Nephron (organoid): ENCODE data around the gene CUEDC1.

ENCODE experiments used
- H3K27ac Mint-ChIP-seq, 3 experiments: 2 replicates each; pipeline ENCODE4 v1.8.0; 2020; ENCODE audit warnings: mixed read lengths in 3 of 3, mild to moderate bottlenecking in 2 of 3, moderate library complexity in 1 of 3
- H3K27me3 Mint-ChIP-seq: 2 replicates; pipeline ENCODE4 v1.8.0; 2021; ENCODE audit warnings: low read depth, mild to moderate bottlenecking, moderate library complexity, mixed read lengths
- H3K36me3 Mint-ChIP-seq: 2 replicates; pipeline ENCODE4 v1.8.0; 2020; ENCODE audit warnings: low read depth, mixed read lengths
- H3K4me1 Mint-ChIP-seq: 2 replicates; pipeline ENCODE4 v1.8.0; 2020; ENCODE audit warnings: mixed read lengths
- H3K4me3 Mint-ChIP-seq, 3 experiments: 2 replicates each; pipeline ENCODE4 v1.8.0; 2020; ENCODE audit warnings: mild to moderate bottlenecking in 3 of 3, mixed read lengths in 3 of 3, moderate library complexity in 2 of 3
- H3K9me3 Mint-ChIP-seq: 2 replicates; pipeline ENCODE4 v1.8.0; 2020; ENCODE audit warnings: mixed read lengths
- TF ChIP-seq, protein P1 (sequence below), 3 experiments: fragments of 200-600 bp; sonication (generic); IDR thresholded peaks; one replicate each; pipeline ENCODE4 v1.5.0; 2021; ENCODE audit warnings: antibody characterized with exemption in 3 of 3; ENCODE audit not compliant: unreplicated experiment in 3 of 3

Gene CUEDC1

DNA sequence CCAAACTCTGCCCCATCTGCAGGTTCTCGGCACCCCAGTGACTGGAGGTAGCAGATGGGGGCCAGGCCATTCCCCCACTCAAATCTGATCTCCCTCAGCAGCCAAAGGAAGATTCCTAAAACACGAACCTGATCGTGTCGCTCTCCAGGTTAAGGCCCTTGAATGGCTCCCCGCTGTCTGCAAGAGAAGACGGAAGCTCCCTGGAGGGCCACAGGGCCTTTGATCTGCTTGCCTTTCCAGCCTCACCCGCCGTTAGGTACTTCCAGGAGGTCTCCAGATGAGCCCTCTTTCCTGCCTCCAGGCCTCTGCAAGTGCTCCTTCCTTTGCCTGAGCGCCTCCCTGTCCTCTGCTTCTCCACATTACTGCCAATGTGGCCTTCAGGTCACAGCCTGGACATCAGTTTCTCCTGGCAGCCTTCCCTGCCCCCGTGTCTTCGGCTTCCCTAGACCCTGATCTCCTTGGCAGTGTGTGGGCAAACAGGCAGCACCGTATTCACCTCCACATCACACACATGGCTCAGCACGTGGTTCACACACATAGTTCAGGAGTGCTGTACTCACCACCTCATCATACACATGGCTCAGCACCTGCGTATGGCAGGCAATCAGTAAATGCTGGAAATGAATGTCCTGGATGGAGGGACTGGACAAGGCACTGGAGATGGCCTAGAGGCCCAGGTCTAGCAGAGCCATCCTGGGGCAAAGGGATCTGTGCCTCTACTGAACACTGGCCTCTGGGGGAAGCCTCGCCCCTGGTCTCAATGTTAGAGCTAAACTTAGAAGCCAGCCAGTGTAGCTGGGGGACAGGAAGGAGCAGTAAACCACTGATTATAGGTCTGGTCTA lies 79.0 kb downstream of the CUEDC1 start:
- Mint-ChIP-seq H3K27ac (peak overlapping the region; percentile 73 to 98 (median 86)), H3K36me3 (peaks cover 15% of the 10 kb centered on the region), H3K4me1 (peaks cover 86% of the 10 kb centered on the region), H3K4me3 (peak overlapping the region; percentile 3 to 27 (median 20)), H3K27me3 (peaks cover 3% of the 10 kb centered on the region), H3K9me3 (no peaks in the 10 kb centered on the region)
- TF ChIP-seq, protein P1, sequence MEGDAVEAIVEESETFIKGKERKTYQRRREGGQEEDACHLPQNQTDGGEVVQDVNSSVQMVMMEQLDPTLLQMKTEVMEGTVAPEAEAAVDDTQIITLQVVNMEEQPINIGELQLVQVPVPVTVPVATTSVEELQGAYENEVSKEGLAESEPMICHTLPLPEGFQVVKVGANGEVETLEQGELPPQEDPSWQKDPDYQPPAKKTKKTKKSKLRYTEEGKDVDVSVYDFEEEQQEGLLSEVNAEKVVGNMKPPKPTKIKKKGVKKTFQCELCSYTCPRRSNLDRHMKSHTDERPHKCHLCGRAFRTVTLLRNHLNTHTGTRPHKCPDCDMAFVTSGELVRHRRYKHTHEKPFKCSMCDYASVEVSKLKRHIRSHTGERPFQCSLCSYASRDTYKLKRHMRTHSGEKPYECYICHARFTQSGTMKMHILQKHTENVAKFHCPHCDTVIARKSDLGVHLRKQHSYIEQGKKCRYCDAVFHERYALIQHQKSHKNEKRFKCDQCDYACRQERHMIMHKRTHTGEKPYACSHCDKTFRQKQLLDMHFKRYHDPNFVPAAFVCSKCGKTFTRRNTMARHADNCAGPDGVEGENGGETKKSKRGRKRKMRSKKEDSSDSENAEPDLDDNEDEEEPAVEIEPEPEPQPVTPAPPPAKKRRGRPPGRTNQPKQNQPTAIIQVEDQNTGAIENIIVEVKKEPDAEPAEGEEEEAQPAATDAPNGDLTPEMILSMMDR (IDR thresholded peaks at IDR 0.05; ENCODE audit: unreplicated experiment in 3 of 3): no peak

DNA sequence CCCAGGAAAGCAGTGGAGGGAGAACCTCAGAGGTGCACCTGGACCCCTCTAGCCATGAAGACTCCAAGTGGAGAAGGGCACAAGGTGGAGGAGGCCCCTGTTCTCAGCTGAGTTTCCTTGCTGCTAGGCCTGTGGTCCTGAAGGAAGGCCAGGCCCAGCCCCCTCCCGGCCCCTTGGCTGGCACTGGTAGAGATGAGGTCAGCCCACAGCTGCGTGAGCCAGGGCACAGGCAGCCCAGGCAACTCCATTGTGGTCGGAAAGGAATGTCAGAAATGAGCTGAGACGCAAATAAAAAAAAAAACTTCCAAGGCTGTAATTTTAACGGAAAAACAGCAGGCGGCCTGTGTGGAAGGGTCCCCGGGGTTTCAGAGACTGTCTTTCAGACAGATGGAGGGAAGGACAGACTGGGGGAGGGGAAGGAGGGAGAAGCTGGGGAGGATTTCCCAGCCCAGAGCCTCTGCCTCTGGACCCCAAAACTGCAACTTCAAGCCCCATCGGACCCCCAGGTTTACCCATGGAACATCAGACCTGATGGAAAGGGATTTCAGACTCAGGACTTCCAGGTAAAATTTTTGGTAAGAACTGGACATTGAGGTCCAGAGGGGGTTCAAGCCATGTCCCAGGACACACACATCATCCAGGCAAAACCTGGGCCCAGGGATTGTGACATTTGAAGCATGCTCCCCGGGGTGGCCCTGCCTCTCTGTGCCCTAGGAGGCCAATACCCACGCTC lies 79.8 kb downstream of the CUEDC1 start:
- TF ChIP-seq, protein P1 (IDR thresholded peaks at IDR 0.05; ENCODE audit: unreplicated experiment in 3 of 3): peak; percentile 58 to 63 (median 60)
- Mint-ChIP-seq H3K9me3 (no peaks in the 10 kb centered on the region), H3K27me3 (peaks cover 3% of the 10 kb centered on the region), H3K4me1 (peaks cover 80% of the 10 kb centered on the region), H3K36me3 (peaks cover 16% of the 10 kb centered on the region), H3K4me3 (peak overlapping the region; percentile 29 to 52 (median 48)), H3K27ac (peak overlapping the region; percentile 73 to 98 (median 86))

DNA sequence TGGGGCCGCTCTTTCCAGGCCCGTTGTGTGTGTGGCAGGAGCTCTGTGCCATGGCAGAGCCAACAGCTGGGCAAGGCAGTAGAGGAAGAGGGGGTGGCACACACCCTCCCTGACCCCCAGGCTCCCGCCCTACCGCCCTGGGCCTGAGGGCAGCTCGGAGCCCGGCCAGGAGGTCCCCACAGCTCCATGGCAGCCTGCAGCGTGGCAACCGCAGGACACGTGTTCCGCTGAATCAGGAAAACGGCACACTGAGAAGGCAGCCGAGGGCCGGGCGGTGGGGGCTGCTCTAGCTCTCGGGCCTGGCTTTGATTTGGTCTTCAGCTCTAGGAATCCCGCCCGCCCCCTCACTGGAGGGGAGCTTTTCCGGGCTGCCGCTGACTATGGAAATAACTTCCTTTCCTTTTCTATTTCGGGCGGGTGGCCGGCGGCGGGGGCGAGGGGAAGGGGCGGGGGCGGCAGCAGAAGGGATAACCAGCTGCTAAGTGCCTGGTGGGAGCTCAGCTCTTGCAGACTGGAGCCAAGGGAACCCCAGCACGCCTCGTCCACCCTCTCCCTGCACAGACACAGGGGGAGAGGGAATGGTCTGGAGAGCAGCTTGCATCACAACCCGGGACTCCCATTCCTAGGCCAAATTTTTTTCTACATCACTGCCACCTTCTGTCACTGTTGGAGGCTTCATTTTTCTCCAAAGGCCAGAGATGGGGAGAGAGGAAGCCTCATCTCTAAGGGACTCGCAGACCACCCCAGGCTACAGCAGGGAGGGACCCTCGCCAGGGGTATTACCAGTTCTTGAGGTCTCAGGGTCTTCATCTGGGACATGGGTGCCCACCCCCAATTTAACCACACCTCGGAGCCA lies 80.5 kb downstream of the CUEDC1 start:
- peak overlapping the region; percentile 48 to 75 (median 52) for H3K4me3 Mint-ChIP-seq
- peaks cover 80% of the 10 kb centered on the region for H3K4me1 Mint-ChIP-seq
- H3K36me3 Mint-ChIP-seq: peaks cover 24% of the 10 kb centered on the region
- H3K27me3 Mint-ChIP-seq: peaks cover 6% of the 10 kb centered on the region
- no peaks in the 10 kb centered on the region for H3K9me3 Mint-ChIP-seq
- H3K27ac Mint-ChIP-seq: peak overlapping the region; percentile 73 to 98 (median 86)
- TF ChIP-seq, protein P1 (IDR thresholded peaks at IDR 0.05; ENCODE audit: unreplicated experiment in 3 of 3): no peak

DNA sequence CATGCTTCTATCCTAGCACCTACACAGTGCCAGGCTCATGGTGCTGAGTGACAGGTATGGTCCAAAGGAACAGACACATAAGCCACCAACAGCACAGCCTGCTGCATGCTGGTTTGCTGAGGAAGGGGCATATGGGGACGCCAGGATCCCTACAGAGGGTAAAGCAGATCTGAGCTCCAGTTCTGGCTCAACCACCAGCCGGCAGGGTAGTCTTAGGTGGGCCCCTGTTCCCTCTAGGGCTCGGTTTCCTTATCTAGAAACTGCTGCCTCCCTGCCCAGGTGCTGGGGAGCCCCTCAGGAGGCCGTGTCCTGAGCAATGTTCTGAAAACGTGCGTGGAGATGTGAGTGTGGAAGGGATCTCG lies 81.2 kb downstream of the CUEDC1 start:
- peak overlapping the region in 2 of 3 experiments; percentile 36 to 60 for H3K4me3 Mint-ChIP-seq
- peak overlapping the region; percentile 73 to 98 (median 86) for H3K27ac Mint-ChIP-seq
- no peaks in the 10 kb centered on the region for H3K9me3 Mint-ChIP-seq
- TF ChIP-seq, protein P1 (IDR thresholded peaks at IDR 0.05; ENCODE audit: unreplicated experiment in 3 of 3): no peak
- H3K4me1 Mint-ChIP-seq: peaks cover 80% of the 10 kb centered on the region
- peaks cover 19% of the 10 kb centered on the region for H3K36me3 Mint-ChIP-seq
- H3K27me3 Mint-ChIP-seq: peaks cover 6% of the 10 kb centered on the region

DNA sequence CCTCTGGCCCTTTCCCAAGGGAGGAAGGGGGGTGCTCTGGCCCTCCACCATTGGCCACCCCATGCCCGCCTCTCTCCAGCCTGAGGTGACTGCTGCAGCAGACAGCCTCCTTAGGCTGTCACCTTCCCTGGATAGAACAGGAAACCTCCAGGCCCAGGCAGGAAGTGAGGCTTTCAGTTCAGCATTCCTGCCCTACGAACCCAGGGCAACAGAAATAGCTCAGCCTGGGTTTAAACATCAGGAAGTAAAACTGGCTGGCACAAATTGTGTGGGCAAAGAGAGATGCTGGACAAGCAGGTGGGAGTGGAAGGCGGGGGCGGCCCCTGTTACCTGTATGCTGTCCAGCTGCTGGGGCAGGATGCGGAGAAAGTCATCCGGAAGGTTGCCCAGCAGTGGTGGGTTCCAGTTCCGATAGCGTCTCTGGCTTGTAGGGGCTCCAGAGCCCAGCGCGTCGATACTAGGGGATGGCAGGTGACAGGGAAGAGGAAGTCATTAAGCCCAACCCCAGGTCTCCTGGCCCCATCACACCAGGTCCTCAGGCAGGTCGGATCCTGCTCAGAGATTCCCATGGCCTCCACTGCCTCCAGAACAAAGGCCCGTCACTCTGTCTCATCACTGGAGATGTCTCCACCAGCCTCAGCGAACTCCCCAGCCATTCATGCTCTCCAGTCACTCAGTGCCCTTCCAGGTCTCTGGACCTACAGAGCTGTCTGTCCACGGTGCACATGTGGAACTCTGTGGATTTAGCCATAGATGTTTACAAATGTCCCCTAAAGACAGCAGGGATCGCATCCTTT lies 81.8 kb downstream of the CUEDC1 start:
- Mint-ChIP-seq H3K36me3 (peaks cover 19% of the 10 kb centered on the region), H3K9me3 (no peaks in the 10 kb centered on the region), H3K27me3 (peaks cover 6% of the 10 kb centered on the region), H3K4me1 (peaks cover 82% of the 10 kb centered on the region), H3K27ac (peak overlapping the region; percentile 73 to 98 (median 86)), H3K4me3 (peak overlapping the region in 1 of 3 experiments; percentile 25)
- TF ChIP-seq, protein P1 (IDR thresholded peaks at IDR 0.05; ENCODE audit: unreplicated experiment in 3 of 3): no peak
